GM18498 (cell line): ENCODE results near the gene KCTD10.
A peak's percentile ranks its signal among the peaks of the same experiment; 100 is the strongest.

ENCODE experiments used
- ATAC-seq: cut with Tn5 transposase; IDR thresholded peaks from one replicate; pipeline ENCODE4 v1.9.1; 2021; ENCODE audit warnings: mild to moderate bottlenecking, moderate library complexity; ENCODE audit not compliant: unreplicated experiment

KCTD10 gene

GRCh38 chr12:109477185-109477962, at the start of gene KCTD10, which contains the start of gene UBE3B:
TSS of gene KCTD10 (minus strand) at chr12:109477300. CDS start at chr12:109477262, 38 bp downstream.
TSS of gene UBE3B (plus strand) at chr12:109477634. CDS start at chr12:109483552, 5,918 bp downstream.
- ATAC-seq: peak; percentile 95

GRCh38 chr12:109525279-109525585, 48.1 kb upstream of the KCTD10 start:
- ATAC-seq: no peak

- ATAC-seq: no peak
These were observed 47.6 kb upstream of the KCTD10 start for GRCh38 chr12:109524466-109525278.

GRCh38 chr12:109523504-109523903, 46.4 kb upstream of the KCTD10 start:
- ATAC-seq: no peak

GRCh38 chr12:109523071-109523470, 46.0 kb upstream of the KCTD10 start:
- ATAC-seq: no peak

- ATAC-seq: no peak
These were observed 44.7 kb upstream of the KCTD10 start for GRCh38 chr12:109521831-109522230.

GRCh38 chr12:109519787-109520186, 42.7 kb upstream of the KCTD10 start:
- ATAC-seq: no peak

- ATAC-seq: no peak
These were observed 41.9 kb upstream of the KCTD10 start for GRCh38 chr12:109518820-109519665.

GRCh38 chr12:109517619-109518018, 40.5 kb upstream of the KCTD10 start:
- no peak for ATAC-seq

GRCh38 chr12:109513977-109514376, 36.9 kb upstream of the KCTD10 start:
- ATAC-seq: no peak

- ATAC-seq: no peak
These were observed 36.0 kb upstream of the KCTD10 start for GRCh38 chr12:109513051-109513450.

GRCh38 chr12:109512608-109513007, 35.5 kb upstream of the KCTD10 start:
- ATAC-seq: no peak

GRCh38 chr12:109510196-109510595, 33.1 kb upstream of the KCTD10 start:
- no peak for ATAC-seq

GRCh38 chr12:109504068-109504467, 27.0 kb upstream of the KCTD10 start:
- ATAC-seq: no peak

GRCh38 chr12:109503611-109504010, 26.5 kb upstream of the KCTD10 start:
- no peak for ATAC-seq

- no peak for ATAC-seq
These were observed 25.2 kb upstream of the KCTD10 start for GRCh38 chr12:109502332-109502731.

- no peak for ATAC-seq
These were observed 24.2 kb upstream of the KCTD10 start for GRCh38 chr12:109501299-109501698.

- ATAC-seq: no peak
These were observed 23.5 kb upstream of the KCTD10 start for GRCh38 chr12:109500406-109501185.

- ATAC-seq: no peak
These were observed 20.6 kb upstream of the KCTD10 start for GRCh38 chr12:109497675-109498074.

- no peak for ATAC-seq
These were observed 19.2 kb upstream of the KCTD10 start for GRCh38 chr12:109496306-109496705.
